B cell (primary cell): ENCODE data around the gene MAPK14.

Experiments used
- EZH2 ChIP-seq: IDR thresholded peaks from 2 replicates; pipeline ENCODE4 v1.6.1; 2012; ENCODE audit warnings: borderline replicate concordance, low read depth, mild to moderate bottlenecking, moderate library complexity, low read length; ENCODE audit not compliant: insufficient read depth, poor library complexity, severe bottlenecking
- TF ChIP-seq, protein P1 (sequence below): fragments of 200-600 bp; IDR thresholded peaks from one replicate; pipeline ENCODE4 v1.8.0; 2022; ENCODE audit warnings: antibody characterized with exemption, mild to moderate bottlenecking

DNA sequence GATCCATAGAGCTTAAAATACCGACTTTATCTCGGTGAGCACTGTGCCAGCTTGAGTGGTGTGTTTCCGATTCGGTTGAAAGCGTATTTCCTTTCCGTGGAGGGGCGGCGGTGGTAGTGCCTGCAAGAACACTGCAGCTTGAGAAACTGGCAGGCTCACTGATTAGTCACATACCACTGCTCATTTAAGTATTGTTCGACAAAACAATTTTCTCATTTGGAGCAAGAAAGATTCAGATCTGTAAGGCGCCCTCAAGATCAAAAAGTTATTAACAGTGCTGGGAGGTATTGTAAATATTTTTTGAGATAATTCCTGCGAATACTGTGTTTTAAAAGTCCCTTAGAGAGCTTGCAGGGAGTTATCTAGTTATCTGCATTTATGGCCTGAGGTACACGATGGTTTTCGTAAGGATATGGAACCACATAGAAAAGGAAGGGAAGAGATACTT lies 1.3 kb downstream of the MAPK14 start:
- TF ChIP-seq, protein P1, sequence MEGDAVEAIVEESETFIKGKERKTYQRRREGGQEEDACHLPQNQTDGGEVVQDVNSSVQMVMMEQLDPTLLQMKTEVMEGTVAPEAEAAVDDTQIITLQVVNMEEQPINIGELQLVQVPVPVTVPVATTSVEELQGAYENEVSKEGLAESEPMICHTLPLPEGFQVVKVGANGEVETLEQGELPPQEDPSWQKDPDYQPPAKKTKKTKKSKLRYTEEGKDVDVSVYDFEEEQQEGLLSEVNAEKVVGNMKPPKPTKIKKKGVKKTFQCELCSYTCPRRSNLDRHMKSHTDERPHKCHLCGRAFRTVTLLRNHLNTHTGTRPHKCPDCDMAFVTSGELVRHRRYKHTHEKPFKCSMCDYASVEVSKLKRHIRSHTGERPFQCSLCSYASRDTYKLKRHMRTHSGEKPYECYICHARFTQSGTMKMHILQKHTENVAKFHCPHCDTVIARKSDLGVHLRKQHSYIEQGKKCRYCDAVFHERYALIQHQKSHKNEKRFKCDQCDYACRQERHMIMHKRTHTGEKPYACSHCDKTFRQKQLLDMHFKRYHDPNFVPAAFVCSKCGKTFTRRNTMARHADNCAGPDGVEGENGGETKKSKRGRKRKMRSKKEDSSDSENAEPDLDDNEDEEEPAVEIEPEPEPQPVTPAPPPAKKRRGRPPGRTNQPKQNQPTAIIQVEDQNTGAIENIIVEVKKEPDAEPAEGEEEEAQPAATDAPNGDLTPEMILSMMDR, result no peak
- TF ChIP-seq EZH2, result no peak
